GM12875 (cell line): ENCODE data around the gene RAD18.

Experiments
- H3K4me3 ChIP-seq: one replicate; pipeline ENCODE4 v1.5.1; 2011; ENCODE audit warnings: low read depth, low read length, control low read depth
- TF ChIP-seq, protein P1 (sequence below): IDR thresholded peaks from 2 replicates; pipeline ENCODE4 v1.5.1; 2011; ENCODE audit warnings: low read depth, mild to moderate bottlenecking, control low read depth, inconsistent platforms, low read length, moderate library complexity, borderline replicate concordance; ENCODE audit not compliant: insufficient read depth

The RAD18 gene

DNA sequence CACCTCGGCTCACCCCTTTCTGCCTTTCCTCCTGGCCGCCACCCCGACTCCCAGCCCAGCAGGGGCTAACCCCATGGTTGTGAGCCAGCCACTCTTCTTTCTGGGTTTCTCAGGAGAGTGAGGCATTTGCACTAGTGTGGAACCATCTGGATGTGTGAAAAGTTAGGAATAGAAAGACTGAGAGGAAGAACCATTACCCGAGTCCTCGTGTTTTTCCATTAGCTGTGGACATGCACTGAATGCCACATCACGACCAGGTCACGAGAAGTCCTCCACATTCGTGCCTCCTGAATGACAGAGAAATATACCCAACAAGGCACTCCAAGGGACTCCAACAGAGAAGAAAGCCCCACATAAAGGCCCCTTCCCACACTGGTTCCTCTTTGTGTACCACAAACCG, 18.0 kb upstream of the RAD18 start:
- H3K4me3 ChIP-seq, result no peak overlapping the region
- TF ChIP-seq, protein P1, sequence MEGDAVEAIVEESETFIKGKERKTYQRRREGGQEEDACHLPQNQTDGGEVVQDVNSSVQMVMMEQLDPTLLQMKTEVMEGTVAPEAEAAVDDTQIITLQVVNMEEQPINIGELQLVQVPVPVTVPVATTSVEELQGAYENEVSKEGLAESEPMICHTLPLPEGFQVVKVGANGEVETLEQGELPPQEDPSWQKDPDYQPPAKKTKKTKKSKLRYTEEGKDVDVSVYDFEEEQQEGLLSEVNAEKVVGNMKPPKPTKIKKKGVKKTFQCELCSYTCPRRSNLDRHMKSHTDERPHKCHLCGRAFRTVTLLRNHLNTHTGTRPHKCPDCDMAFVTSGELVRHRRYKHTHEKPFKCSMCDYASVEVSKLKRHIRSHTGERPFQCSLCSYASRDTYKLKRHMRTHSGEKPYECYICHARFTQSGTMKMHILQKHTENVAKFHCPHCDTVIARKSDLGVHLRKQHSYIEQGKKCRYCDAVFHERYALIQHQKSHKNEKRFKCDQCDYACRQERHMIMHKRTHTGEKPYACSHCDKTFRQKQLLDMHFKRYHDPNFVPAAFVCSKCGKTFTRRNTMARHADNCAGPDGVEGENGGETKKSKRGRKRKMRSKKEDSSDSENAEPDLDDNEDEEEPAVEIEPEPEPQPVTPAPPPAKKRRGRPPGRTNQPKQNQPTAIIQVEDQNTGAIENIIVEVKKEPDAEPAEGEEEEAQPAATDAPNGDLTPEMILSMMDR, result no peak

DNA sequence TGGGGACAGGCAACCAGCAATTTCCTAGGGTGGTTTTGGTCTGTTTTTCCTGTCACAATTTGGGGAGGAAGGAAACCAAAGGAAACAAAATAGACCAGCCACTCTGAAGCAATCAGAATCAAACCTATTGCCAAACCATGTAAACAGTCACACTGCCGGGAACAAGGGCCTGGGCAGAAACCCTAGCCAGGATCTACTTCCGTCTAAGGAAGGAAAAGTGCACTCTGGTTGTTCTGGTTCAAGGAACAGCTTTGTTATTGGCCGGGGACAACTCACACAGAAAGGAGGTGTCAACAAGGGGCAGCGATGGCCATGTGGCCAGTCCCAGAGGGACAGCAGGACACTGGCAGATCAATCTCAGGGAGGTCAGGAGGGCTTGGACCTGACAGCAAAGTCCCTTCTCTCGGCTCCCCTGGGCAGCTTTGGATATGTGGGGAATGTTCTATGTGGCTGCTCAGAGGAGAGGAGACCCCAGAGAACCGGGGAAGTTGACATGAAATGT, 17.5 kb upstream of the RAD18 start:
- H3K4me3 ChIP-seq, result no peak overlapping the region
- TF ChIP-seq, protein P1, result no peak

DNA sequence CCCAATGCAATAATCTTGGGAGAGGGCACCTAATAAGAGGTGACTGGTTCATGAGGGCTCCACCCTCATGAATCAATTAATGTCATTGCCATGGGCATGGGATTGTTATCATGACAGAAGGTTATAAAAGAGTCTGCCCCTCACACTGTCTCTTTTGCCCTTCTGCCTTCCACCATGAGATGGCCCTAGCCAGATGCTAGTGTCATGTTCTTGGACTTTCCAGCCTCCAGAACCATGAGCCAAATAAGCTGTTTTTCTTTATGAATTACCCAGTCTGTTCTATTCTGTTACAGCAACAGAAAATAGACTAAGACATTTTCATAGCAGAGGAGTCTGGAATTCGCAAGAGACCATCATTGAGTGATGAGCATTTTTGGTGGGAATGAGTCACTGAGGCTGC, 16.0 kb upstream of the RAD18 start:
- TF ChIP-seq, protein P1, result no peak
- no peak overlapping the region for H3K4me3 ChIP-seq

DNA sequence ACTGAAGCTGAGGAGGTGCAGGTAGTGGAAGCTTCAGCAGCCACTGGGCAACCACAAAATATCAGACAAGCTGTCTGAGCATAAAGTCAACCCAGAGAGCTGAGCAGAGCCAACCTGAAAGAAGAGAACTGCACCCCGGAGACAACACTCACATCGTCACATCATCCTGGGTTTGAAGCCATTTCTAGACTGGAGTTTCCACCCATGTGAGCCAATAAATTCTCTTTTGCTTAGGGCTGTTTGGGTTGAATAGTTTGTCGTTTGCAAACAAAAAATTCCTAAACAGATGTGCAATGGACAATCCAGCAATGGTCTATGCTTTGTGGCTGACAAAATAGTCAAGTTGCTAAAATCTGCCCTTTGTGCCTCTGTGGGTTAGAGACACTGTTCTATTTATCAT, 15.3 kb upstream of the RAD18 start:
- TF ChIP-seq, protein P1, result no peak
- H3K4me3 ChIP-seq, result no peak overlapping the region

DNA sequence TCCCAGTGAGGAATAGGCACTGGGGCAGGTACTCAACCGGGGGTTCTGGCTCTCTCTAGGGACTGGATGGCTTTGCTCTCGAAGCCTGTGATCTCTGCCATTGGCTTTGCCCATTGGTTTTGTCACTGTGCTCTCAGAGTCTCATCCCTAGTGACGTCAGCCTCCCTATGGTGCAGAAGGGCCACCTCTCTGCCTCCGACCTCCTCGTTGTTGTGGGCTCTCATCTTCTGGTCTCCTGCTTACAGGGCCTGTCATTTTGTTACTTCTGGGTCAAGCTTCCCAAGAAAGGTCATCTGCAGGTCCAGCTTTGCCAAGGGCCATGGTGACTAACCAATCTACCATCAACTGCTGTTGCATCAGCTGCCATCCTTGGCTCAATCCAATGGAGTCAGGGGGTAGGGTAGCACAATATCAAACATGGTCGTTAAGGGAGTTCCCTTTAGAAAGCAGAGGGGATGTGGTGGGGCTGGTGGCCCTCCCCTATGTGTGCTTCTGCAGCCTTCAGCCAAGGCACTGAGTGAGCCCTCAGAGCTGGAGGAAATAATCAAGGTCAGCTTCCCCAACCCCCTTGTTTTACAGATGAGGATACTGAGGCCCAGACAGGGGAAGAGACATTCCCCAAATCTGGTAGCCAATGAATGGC, 13.4 kb upstream of the RAD18 start:
- H3K4me3 ChIP-seq, result no peak overlapping the region
- TF ChIP-seq, protein P1, result no peak

DNA sequence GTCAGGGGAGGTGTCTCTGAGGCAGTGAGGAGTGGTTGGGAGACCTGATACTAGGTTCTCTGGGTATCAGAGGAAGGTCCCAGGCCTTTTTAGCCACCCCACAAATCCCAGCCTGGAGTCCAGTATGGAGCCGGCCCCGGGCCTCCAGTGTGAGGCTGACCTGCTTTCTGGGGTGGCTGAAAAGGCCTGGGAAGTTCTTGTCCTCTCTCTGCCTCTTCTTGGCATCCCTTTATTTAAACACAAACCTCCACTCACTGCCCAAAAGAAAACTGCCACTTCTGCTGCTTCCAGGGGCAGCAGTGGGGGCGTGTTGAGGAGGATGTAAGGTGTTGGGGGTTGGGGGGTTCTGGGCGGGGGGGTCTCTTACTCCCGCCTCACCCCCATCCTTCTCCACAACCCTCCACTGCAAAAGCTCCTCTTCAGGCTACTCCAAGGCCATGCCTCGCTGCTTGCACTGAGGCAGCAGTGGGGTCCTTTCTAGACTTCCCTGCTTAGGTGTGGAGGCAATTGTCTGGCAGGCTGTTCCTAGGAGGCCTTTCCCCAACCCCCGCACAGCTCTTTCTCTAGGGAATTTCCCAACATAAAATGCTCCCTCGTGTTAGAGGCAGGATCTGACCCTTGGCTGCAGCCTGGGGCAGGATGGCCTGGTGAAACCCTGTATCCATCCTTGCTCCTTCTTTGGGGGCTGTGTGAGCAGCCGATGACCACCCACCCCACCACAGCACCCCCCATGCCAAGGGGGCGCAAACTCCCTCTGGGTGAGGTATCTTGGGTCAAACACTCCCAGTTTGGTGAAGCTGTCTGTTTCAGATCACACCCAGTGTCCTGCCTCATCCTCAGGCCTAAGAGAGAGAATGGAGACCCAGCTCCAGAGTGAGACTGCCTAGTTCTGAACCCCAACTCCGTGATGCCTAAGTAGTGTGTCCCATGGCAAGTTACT, 12.1 kb upstream of the RAD18 start:
- TF ChIP-seq, protein P1, result no peak

More for the DNA sequence above, 12.1 kb upstream of the RAD18 start:
- no peak overlapping the region for H3K4me3 ChIP-seq
